ENCODE measurements around the gene RFLNA.

GRCh38 chr12:124283326-124283725, 11.6 kb upstream of the RFLNA start:
- TF ChIP-seq, protein P1, sequence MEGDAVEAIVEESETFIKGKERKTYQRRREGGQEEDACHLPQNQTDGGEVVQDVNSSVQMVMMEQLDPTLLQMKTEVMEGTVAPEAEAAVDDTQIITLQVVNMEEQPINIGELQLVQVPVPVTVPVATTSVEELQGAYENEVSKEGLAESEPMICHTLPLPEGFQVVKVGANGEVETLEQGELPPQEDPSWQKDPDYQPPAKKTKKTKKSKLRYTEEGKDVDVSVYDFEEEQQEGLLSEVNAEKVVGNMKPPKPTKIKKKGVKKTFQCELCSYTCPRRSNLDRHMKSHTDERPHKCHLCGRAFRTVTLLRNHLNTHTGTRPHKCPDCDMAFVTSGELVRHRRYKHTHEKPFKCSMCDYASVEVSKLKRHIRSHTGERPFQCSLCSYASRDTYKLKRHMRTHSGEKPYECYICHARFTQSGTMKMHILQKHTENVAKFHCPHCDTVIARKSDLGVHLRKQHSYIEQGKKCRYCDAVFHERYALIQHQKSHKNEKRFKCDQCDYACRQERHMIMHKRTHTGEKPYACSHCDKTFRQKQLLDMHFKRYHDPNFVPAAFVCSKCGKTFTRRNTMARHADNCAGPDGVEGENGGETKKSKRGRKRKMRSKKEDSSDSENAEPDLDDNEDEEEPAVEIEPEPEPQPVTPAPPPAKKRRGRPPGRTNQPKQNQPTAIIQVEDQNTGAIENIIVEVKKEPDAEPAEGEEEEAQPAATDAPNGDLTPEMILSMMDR (IDR thresholded peaks at IDR 0.05): no peak
- TF ChIP-seq POLR2AphosphoS5 (IDR thresholded peaks at IDR 0.05) (no peak), POLR2A (IDR thresholded peaks at IDR 0.05; ENCODE audit: low read depth) (no peak), EP300 (IDR thresholded peaks at IDR 0.05) (no peak)

Measured in esophagus muscularis mucosa (tissue), 4 donors.